ENCODE results near the gene FBLN2. TPM values are rescaled to one million over a fixed set of nuclear protein-coding genes. Genes with fewer than 3 reads are reported as not detected.
A peak's percentile ranks its signal among the peaks of the same experiment; 100 is the strongest.

Gene FBLN2
- total and polyA plus RNA-seq, 2 of the 4 experiments (the other 2 are of a cell fraction), result 11.8 to 60.8 TPM

DNA sequence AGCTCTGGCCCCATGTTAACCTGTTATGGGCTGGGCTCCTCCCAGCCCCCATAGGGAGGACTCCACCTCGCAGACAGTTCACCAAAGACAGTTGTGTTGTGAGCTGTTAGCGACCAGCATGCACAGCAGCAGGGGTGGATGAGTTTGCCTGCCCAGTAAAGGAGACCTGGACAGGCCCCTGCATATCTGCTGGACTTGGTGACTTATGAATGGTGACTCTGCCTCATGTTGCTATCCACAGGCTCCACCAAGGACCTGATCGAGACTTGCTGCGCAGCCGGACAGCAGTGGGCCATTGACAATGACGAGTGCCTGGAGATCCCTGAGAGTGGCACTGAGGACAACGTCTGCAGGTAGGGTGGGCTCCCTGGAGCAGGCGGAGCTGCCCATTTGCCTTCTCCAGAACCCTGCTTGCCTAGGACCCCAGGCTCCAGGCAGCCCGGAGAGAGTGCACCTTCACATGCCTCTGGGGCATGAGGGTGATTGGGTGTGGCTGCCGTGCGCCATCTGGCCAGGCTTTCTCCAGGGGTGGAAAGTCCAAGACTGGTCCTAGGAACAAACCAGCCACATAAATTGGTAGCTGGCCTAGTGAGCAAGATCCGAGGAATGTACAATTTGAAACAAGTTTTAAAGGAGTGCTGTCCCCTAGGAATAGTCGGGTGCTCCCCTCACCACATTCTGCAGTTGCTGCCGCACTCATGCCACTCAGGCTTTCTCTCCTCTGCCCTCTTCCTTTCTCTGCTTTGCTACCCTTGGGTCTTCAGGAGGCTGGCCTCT is 59.1 kb downstream of the FBLN2 start:
- Histone ChIP-seq H2AK9ac (replicated peaks; ENCODE audit: low read depth, low read length, poor library complexity) (no peak overlapping the region), H3K9me3 (ENCODE audit: control insufficient read depth, insufficient read depth, low read length) (no peaks in the 10 kb centered on the region), H3K56ac (ENCODE audit: extremely low read depth, insufficient read depth, low read length) (no peak overlapping the region), H3K4me2 (ENCODE audit: low read depth, low read length) (no peak overlapping the region), H3K36me3 (ENCODE audit: control insufficient read depth, insufficient read depth, low read length) (no peaks in the 10 kb centered on the region), H3K9me1 (ENCODE audit: insufficient read depth, low read length) (peaks cover 7% of the 10 kb centered on the region; the same call in 1 of the 2 replicates), H3K23ac (ENCODE audit: low read depth, low read length) (no peak overlapping the region), H3K27ac (ENCODE audit: insufficient read depth, low read length) (no peak overlapping the region), H2BK5ac (ENCODE audit: low read depth, low read length, poor library complexity, severe bottlenecking) (no peak overlapping the region), H3K4me3 (ENCODE audit: insufficient read depth, low read depth, low read length) (no peak overlapping the region), H2BK120ac (ENCODE audit: low read depth, low read length) (no peak overlapping the region), H3K4ac (ENCODE audit: low read depth, low read length) (no peak overlapping the region), H3K4me1 (ENCODE audit: control insufficient read depth, insufficient read depth, low read length) (no peaks in the 10 kb centered on the region), H4K8ac (ENCODE audit: low read depth in 2 of 2, low read length in 2 of 2) (no peak overlapping the region), H3K14ac (replicated peaks; ENCODE audit: low read depth, low read length) (no peak overlapping the region), H3K27me3 (ENCODE audit: control insufficient read depth, insufficient read depth, low read length) (no peaks in the 10 kb centered on the region), H4K20me1 (ENCODE audit: insufficient read depth, low read length) (no peaks in the 10 kb centered on the region), H2AFZ (replicated peaks; ENCODE audit: low read length, poor library complexity) (no peak overlapping the region), H2BK20ac (ENCODE audit: low read depth, low read length) (no peak overlapping the region), H3K18ac (ENCODE audit: low read depth, low read length) (no peak overlapping the region), H3K9ac (ENCODE audit: low read depth, low read length) (no peak overlapping the region), H3K79me1 (ENCODE audit: low read depth in 1 of 2, low read length in 2 of 2) (no peaks in the 10 kb centered on the region), H2AK5ac (ENCODE audit: low read depth, low read length) (no peak overlapping the region), H4K5ac (ENCODE audit: low read depth, low read length) (no peak overlapping the region), H4K91ac (ENCODE audit: insufficient read depth, low read depth, low read length) (no peak overlapping the region), H2BK15ac (ENCODE audit: low read depth, low read length) (no peak overlapping the region)
- dilution Hi-C loops (cut with HindIII; ENCODE audit: low sequenced_read_pairs, unreplicated experiment), result no loop called here
- CTCF ChIA-PET, result interaction anchor here (2.3 kb wide), 1 partner anchor 112 kb away, joined by 6 read pairs; no protein-coding TSS in a partner anchor
- intact Hi-C loops (cut with micrococcal nuclease), result no loop called here
- in situ Hi-C loops (cut with MboI; ENCODE audit: low sequenced_read_pairs), result no loop called here
- 69% methylated on average over 5 of the region's 14 CpGs; no CpG with 5 or more reads in 1 of the 2 experiments for WGBS, 2 experiments (ENCODE audit: extremely low coverage in 2 of 2, insufficient read length in 1 of 2)
- DNase-seq, result no peak
- 0 out of 2 replicates have a peak, but pooled peaks have one; percentile 29 for ATAC-seq (ENCODE audit: low read depth)
- POLR2A ChIA-PET (ENCODE audit: unreplicated experiment), result no interaction called here
- no TSS peak for BruUV-seq (replicated peaks)
- TF ChIP-seq SMC3 (IDR thresholded peaks at IDR 0.05; ENCODE audit: low read depth, low read length), result no peak
- TF ChIP-seq MAZ (IDR thresholded peaks at IDR 0.05; ENCODE audit: borderline replicate concordance, low read depth, low read length), result no peak
- TF ChIP-seq MXI1 (IDR thresholded peaks at IDR 0.05; ENCODE audit: borderline replicate concordance, low read depth, low read length), result no peak
- no peak for TF ChIP-seq RCOR1 (IDR thresholded peaks at IDR 0.05; ENCODE audit: insufficient replicate concordance, low read length)
- TF ChIP-seq, protein P1, sequence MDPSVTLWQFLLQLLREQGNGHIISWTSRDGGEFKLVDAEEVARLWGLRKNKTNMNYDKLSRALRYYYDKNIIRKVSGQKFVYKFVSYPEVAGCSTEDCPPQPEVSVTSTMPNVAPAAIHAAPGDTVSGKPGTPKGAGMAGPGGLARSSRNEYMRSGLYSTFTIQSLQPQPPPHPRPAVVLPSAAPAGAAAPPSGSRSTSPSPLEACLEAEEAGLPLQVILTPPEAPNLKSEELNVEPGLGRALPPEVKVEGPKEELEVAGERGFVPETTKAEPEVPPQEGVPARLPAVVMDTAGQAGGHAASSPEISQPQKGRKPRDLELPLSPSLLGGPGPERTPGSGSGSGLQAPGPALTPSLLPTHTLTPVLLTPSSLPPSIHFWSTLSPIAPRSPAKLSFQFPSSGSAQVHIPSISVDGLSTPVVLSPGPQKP (IDR thresholded peaks at IDR 0.05; ENCODE audit: borderline replicate concordance, low read depth, low read length), result no peak
- no peak for TF ChIP-seq MAFK (IDR thresholded peaks at IDR 0.05; ENCODE audit: low read depth, low read length)
- TF ChIP-seq CHD1 (IDR thresholded peaks at IDR 0.05; ENCODE audit: low read depth, low read length), result no peak
- no peak for TF ChIP-seq RFX5 (IDR thresholded peaks at IDR 0.05; ENCODE audit: low read depth, low read length)
- TF ChIP-seq FOS (IDR thresholded peaks at IDR 0.05; ENCODE audit: low read depth, low read length), result no peak
- TF ChIP-seq BHLHE40 (IDR thresholded peaks at IDR 0.05; ENCODE audit: low read depth, low read length), result no peak
- TF ChIP-seq, protein P2, sequence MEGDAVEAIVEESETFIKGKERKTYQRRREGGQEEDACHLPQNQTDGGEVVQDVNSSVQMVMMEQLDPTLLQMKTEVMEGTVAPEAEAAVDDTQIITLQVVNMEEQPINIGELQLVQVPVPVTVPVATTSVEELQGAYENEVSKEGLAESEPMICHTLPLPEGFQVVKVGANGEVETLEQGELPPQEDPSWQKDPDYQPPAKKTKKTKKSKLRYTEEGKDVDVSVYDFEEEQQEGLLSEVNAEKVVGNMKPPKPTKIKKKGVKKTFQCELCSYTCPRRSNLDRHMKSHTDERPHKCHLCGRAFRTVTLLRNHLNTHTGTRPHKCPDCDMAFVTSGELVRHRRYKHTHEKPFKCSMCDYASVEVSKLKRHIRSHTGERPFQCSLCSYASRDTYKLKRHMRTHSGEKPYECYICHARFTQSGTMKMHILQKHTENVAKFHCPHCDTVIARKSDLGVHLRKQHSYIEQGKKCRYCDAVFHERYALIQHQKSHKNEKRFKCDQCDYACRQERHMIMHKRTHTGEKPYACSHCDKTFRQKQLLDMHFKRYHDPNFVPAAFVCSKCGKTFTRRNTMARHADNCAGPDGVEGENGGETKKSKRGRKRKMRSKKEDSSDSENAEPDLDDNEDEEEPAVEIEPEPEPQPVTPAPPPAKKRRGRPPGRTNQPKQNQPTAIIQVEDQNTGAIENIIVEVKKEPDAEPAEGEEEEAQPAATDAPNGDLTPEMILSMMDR (conservative IDR thresholded peaks at IDR 0.05; ENCODE audit: low read depth, low read length), result no peak
- TF ChIP-seq NFE2L2 (IDR thresholded peaks at IDR 0.05; ENCODE audit: low read depth, low read length), result no peak

All from IMR-90 (cell line).